Occipital lobe (tissue), 2 donors: Measurements from ENCODE around the gene ACER2. TPM values are rescaled to one million over a fixed set of nuclear protein-coding genes. Genes with fewer than 3 reads are reported as not detected.
"Not testable (repeated sequence)": the region's sequence is repeated elsewhere in the genome, so short reads cannot be mapped to it uniquely, and the experiment has no call there.

ENCODE experiments used
- DNase-seq: peaks from one replicate; lab custom pipeline; 2025; lab: John Stamatoyannopoulos, UW
- total RNA-seq: library from RNA; depleted of rRNA; stranded (reverse); fragments of >200 nt; gene quantifications from one replicate; pipeline ENCODE4 v1.2.3, GENCODE V29; 2014

The ACER2 gene
- total RNA-seq, result 11.4 TPM

- DNase-seq, result peak; percentile 90
Measured at GRCh38 chr9:19408693-19409400, at the start of gene ACER2. Gene ACER2, plus strand, starts transcription at chr9:19409009. Its CDS starts 76 bp downstream, at chr9:19409085.

- DNase-seq, result no peak
Measured at GRCh38 chr9:19369107-19369506, 39.7 kb upstream of the ACER2 start.

DNA sequence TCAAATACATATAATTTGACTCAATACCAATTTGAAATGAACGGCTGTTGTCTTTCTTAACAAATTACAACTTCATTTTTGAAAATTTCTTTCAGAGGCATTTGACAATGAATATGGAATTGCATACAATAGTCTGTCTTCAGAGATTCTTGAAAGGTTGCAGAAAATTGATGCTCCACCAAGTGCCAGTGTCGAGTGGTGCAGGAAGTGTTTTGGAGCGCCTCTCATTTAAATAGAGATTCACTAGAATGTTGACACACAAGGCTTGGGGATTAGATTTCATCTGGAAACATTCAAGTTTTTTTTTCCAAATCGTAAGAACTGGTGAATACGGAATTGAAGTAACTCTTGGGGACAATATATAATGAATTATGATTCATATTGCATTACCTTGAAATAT is 36.9 kb upstream of the ACER2 start:
- no peak for DNase-seq

DNA sequence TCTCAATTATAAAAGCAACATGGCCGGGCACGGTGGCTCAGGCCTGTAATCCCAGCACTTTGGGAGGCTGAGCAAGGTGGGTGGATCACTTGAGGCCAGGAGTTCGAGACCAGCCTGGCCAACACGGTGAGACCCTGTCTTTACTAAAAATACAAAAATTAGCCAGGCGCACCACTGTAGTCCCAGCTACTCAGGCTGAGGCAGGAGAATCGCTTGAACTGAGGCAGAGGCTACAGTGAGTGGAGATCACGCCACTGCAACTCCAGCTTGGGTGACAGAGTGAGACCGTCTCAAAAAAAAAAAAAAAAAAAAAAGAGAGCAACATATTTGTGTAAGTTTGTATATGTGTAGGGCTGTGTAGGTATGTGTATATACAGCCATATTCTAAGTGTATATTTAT is 36.2 kb upstream of the ACER2 start:
- DNase-seq, result no peak

- DNase-seq, result no peak
Measured at GRCh38 chr9:19373527-19373926, 35.3 kb upstream of the ACER2 start.

DNA sequence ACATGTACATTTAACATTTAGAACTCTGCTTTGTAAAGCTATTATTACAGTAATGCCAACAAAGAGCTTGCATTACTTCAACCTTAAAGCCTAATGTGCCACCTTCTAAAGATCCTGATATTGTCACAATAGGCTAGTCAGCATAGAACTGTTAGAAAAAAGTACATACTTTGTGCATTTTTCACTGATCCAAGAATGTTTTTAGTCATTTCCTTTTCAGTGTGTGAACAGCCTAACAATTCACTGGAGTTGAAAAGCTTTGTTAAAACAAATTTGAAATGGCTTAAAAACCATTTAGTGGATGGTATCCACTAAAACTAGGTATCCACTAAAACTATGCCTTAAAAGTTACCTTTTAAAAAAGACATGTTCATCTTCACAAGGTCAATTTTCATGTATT is 33.3 kb upstream of the ACER2 start:
- no peak for DNase-seq

DNA sequence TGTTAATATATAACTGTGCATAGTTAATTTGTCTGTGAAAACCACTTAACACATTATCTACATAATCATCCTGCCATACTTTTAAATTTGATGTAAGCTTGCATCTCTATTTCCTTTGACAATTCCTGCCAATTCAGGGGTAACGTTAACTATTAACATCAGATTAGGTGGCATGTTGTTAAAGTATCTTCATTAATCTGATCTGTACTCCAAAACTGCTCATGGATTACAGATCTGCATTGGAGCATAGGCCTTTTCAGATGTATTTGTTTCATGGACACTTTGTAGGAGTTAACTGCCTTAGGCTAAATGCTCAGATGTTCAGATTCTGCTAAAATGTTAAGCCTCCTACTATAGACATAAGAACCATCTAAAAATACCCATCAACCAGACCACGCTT is 31.9 kb upstream of the ACER2 start:
- no peak for DNase-seq

- no peak for DNase-seq
Measured at GRCh38 chr9:19378164-19378563, 30.6 kb upstream of the ACER2 start.

GRCh38 chr9:19378647-19379046 is 30.2 kb upstream of the ACER2 start:
- DNase-seq, result no peak

DNA sequence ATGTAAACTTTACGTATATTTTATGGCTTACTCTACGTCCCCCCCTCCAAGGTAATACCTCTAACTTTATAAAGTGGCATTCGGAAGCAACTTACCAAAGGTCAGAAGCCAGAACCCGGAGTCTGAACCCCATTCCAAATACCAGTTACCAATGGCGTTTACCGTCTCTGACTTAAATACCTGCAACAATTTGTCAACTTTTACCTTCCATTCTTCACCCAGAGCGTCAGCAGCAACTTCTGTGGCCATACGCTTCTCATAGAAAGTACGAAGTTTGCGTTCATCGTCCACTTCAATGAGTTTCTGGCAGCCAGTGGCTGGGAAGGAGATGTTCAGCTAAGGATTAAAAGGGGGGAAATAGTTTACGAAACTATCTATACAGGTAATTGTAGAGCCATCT is 29.5 kb upstream of the ACER2 start:
- DNase-seq, result no peak

DNA sequence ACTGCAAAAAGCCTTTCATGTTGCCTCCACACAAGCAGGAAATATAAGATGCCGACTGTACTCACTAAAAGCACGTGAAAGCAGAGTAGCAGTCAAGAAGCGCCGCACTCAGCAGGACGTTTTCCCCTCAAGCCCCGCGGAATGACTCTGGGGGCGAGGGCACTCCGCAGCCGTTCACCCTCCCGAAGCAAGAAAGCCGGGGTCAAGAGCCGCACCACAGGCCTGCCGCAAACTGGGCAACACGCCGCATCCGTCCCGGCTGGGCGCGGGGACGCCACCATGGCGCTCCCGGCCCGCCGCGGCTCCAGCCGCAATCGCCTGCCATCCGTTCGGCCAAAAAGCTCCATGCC is 29.1 kb upstream of the ACER2 start:
- DNase-seq, result no peak

GRCh38 chr9:19380826-19381075 is 28.1 kb upstream of the ACER2 start:
- no peak for DNase-seq

GRCh38 chr9:19381656-19382055 is 27.2 kb upstream of the ACER2 start:
- no peak for DNase-seq

- not testable (repeated sequence) for DNase-seq
Measured at GRCh38 chr9:19385212-19385611, 23.6 kb upstream of the ACER2 start.

- no peak for DNase-seq
Measured at GRCh38 chr9:19385786-19386501, 22.9 kb upstream of the ACER2 start.

DNA sequence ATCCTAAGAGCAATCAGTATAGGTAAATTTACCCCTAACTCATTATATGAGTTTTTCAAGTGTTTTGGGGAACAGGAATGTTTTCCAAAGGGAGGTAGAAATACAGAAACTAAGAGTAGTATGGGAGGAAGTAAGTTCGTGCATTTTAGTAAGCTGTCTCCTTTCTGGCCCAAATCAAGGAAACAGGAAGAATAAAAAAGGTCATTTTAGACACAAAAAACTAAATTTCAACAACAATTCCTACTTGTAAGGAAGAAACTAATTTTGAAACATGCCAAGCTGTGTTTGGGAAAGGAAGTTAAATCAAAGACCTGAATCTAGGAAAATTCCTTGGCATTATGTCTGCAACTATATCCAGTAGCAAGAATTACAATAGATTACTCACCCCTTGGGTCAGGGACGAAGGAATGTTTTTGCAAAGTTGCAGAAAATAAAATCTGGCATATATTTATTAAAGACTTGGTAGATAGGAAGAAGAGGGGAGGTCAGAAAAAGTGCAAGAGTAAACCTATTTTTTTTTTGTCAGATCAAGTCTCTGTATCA is 22.2 kb upstream of the ACER2 start:
- DNase-seq, result no peak

DNA sequence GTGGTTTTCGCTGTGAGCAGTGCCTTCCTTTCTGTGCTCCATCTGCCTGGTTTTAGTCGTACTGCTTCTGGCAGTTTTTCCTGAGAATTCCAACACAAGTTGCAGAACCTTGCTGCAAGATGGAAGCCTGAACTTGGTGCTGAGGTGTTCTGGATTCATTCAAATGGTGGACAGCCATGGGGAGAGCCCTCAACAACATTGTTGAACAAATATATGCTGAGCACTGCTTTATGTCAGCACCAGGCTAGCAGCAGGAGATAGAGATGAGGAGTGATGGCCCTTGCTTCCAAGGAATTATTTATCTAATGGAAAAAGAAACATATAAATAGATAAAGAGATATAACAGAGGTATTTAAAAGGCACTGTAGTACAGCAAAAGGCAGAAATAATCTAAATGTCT is 21.5 kb upstream of the ACER2 start:
- DNase-seq, result no peak

- DNase-seq, result not testable (repeated sequence)
Measured at GRCh38 chr9:19389539-19389938, 19.3 kb upstream of the ACER2 start.

DNA sequence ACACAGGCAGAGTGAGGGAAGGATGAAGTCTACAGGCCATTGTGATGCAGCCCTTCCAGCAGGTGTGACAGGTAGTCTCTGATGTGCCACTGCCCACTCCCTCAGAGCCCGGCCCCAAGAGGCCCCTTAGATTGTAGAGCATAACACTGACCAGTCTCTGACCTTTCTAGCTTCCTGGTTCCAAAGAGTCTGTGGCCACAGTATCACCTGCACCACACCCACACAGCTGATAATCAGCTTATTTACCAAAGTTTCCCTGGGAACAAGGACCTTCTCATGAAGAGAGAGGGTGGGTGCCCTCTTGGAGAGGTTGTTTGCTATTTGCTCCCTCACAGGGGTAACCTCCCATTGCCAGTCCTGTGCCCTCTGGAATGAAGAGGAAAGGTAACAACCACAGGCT is 11.0 kb upstream of the ACER2 start:
- DNase-seq, result no peak

DNA sequence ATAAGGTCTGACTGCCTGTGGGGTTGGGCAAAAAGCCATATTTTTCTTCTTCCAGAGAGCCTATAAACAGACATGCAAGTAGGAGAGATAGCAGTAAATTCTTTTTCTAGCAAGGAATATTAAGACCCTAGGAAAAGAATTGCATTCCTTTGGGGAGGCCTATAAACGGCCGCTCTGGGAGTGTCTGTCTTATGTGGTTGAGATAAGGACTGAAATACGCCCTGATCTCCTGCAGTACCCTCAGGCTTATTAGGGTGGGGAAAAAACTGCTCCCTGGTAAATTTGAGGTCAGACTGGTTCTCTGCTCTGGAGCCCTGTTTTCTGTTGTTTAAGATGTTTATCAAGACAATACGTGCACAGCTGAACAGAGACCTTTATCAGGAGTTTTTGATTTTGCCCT is 5.6 kb upstream of the ACER2 start:
- DNase-seq, result not testable (repeated sequence)

GRCh38 chr9:19404283-19405075 is 4.3 kb upstream of the ACER2 start:
- DNase-seq, result no peak

DNA sequence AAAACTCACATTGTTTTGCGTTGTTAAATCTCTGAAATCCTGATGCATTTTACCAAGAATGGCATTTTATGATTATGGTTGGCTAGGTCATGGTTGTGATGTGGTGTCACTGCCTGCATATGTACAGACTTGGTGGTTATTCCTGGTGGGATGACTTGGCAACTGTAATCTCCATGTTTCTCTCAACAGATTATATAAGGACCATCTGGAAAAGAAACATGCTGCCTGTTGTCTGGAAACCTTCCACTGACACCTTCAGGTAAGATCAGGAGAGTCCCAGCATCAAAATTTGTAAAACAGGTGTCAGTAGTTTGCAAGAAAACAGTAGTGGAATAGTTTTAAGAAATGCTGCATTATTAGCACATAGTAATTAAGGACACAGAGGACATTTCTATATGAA is 3.0 kb upstream of the ACER2 start:
- no peak for DNase-seq

GRCh38 chr9:19408316-19408692 is 505 bp upstream of the ACER2 start:
- DNase-seq, result no peak
